Upper lobe of right lung (tissue), 1 donor: ENCODE results near the gene LORICRIN. TPM values are rescaled to one million over a fixed set of nuclear protein-coding genes. Genes with fewer than 3 reads are reported as not detected.
"Not testable (repeated sequence)": the region's sequence is repeated elsewhere in the genome, so short reads cannot be mapped to it uniquely, and the experiment has no call there.

ENCODE experiments used
- ATAC-seq: fragments of 200-7000 bp; cut with Tn5 transposase; one replicate; pipeline ENCODE4 v1.9.1; 2020; ENCODE audit warnings: mild to moderate bottlenecking, moderate library complexity
- DNase-seq: peaks from one replicate; pipeline ENCODE4 v3.0.0-alpha.2; 2020
- H3K27ac ChIP-seq: fragments of 200-600 bp; one replicate; pipeline ENCODE4 v1.8.0; 2022
- H3K27me3 ChIP-seq: fragments of 200-600 bp; one replicate; pipeline ENCODE4 v1.8.0; 2022; ENCODE audit warnings: mild to moderate bottlenecking
- H3K36me3 ChIP-seq: fragments of 200-600 bp; one replicate; pipeline ENCODE4 v1.8.0; 2022
- H3K4me1 ChIP-seq: fragments of 200-600 bp; one replicate; pipeline ENCODE4 v1.8.0; 2022
- H3K4me3 ChIP-seq: fragments of 200-600 bp; one replicate; pipeline ENCODE4 v1.8.0; 2022; ENCODE audit warnings: mild to moderate bottlenecking
- H3K9me3 ChIP-seq: fragments of 200-600 bp; one replicate; pipeline ENCODE4 v1.8.0; 2022
- intact Hi-C: fragments of 100-400 bp; cut with DNase I; formaldehyde crosslinking; loops from one replicate; pipeline ENCODE4 v1.11.0; 2022
- total RNA-seq: library from RNA; stranded (reverse); fragmentation: NEBNext Ultra II Directional; extraction: Animal tissue kit (Norgen Biotek cat#: 25700); gene quantifications from one replicate; pipeline ENCODE4 v1.2.1, GENCODE V29; 2021
- TF ChIP-seq, protein P1 (sequence below): fragments of 200-600 bp; IDR thresholded peaks from one replicate; pipeline ENCODE4 v1.8.0; 2022; ENCODE audit warnings: antibody characterized with exemption
- donor health status: DM: no; HTN: yes; CAD: no; lungs with severe emphysema.

LORICRIN gene
- total RNA-seq, 1 donor from 2014 or later: not detected

DNA sequence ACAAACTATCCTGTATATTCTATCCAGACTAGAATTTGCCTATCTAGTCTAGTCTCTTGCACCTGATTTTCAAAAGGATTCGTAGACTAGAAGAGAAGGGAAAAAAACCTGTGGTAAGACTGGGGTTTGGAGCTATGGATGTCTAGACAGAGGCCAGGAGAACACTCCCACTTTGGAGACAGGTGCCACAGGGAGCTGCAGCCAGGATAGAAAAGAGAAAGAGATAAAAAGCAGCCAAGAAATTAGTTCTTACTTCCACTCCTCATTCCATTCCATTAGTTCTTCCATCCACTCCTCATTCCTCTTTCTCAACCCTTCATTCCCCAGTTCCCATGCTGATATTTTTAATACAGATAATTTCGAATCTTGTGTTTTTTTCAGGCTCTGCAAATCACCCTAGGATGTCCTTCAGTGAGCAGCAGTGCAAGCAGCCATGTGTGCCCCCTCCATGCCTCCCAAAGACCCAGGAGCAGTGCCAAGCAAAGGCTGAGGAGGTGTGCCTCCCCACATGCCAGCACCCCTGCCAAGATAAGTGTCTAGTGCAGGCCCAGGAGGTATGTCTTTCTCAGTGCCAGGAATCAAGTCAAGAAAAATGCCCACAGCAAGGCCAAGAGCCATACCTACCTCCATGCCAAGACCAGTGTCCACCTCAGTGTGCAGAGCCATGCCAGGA, 41.6 kb upstream of the LORICRIN start:
- DNase-seq: no peak
- H3K27me3 ChIP-seq: no peaks in the 10 kb centered on the region
- no peak overlapping the region for H3K4me3 ChIP-seq
- TF ChIP-seq, protein P1, sequence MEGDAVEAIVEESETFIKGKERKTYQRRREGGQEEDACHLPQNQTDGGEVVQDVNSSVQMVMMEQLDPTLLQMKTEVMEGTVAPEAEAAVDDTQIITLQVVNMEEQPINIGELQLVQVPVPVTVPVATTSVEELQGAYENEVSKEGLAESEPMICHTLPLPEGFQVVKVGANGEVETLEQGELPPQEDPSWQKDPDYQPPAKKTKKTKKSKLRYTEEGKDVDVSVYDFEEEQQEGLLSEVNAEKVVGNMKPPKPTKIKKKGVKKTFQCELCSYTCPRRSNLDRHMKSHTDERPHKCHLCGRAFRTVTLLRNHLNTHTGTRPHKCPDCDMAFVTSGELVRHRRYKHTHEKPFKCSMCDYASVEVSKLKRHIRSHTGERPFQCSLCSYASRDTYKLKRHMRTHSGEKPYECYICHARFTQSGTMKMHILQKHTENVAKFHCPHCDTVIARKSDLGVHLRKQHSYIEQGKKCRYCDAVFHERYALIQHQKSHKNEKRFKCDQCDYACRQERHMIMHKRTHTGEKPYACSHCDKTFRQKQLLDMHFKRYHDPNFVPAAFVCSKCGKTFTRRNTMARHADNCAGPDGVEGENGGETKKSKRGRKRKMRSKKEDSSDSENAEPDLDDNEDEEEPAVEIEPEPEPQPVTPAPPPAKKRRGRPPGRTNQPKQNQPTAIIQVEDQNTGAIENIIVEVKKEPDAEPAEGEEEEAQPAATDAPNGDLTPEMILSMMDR: no peak
- H3K4me1 ChIP-seq: no peaks in the 10 kb centered on the region
- no peak for ATAC-seq
- intact Hi-C loops: no loop called here
- H3K27ac ChIP-seq: no peak overlapping the region
- no peaks in the 10 kb centered on the region for H3K36me3 ChIP-seq
- H3K9me3 ChIP-seq: no peaks in the 10 kb centered on the region

DNA sequence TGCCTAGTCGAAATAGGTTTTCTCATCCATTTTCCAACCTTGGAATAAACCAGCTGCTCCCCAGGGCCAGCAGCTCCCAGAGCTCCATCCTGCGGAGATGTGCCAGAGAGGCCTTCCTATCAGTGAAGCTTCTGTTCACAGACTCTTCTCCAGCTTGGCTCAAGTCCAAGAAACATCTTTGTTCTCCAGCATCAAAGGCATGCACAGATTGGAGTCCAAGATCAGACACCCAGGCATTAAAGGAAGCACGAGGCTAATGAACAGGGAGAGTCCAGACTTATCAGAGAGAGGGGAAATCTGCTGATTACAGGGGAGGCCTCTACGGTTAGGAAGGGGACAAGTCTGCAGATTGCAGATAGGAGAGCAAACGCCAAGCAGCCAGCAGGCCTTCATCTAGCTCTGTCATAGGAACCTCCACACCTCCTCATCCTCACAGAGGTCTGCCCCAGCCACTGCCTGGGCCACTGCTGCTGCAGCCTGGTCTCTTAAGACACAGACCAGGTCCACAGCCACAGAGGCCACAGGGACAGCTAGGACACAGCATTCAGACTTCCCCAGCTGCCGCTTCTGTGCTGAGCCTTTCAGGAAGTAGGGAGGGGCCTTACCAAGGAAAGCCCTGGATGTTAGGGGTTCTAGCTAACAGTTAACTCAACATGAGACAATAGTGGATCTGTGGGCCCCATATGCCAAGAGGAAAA, 38.7 kb upstream of the LORICRIN start:
- no peaks in the 10 kb centered on the region for H3K9me3 ChIP-seq
- DNase-seq (no peak), ATAC-seq (no peak)
- H3K4me3 ChIP-seq: no peak overlapping the region
- H3K27me3 ChIP-seq: no peaks in the 10 kb centered on the region
- intact Hi-C loops: no loop called here
- H3K36me3 ChIP-seq: no peaks in the 10 kb centered on the region
- no peaks in the 10 kb centered on the region for H3K4me1 ChIP-seq
- TF ChIP-seq, protein P1: no peak
- H3K27ac ChIP-seq: no peak overlapping the region

DNA sequence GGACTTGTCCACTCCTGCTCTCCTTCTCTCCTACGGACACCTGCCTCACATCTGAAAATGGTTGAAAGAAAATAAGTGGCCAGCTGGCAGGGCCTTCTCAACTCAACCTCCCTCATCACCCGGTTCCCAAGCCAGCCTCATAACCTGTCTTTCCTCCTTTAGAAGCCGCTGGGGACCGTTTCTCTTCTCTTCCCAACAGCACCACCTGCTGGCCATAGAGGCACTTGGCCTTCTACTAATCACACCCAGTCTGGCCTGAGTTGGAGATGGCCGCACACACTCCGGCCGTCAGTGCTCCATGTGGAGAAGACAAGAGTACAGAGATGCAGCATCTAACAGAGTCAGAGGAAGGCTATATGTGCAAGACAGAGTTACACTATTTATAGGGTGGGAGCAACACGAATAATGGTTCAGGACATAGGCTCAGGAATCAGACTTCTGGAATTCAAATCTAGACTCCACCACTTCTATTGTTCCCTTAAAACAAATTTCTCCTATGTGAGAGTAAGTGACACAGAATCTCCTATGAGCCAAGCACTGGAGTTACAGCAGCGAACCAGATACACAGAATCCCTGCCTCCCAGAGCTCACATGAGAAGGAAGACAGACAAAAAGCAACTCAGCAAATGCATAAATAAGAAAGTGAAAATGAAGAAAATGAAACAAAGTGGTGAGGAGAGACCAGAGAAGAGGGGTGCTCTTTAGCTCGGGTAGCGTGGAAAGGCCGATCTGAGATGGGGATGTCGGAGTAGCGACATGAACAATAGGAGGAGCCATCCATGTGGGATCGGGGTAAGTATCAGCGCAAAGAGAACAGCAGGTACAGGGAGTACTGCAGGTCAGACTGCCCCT, 36.2 kb upstream of the LORICRIN start:
- DNase-seq (peak; percentile 82), ATAC-seq (peak; percentile 92)
- H3K36me3 ChIP-seq, H3K27me3 ChIP-seq, H3K4me1 ChIP-seq, H3K9me3 ChIP-seq, H3K27ac ChIP-seq, intact Hi-C loops, H3K4me3 ChIP-seq: not testable (repeated sequence)
- TF ChIP-seq, protein P1: peak; percentile 71

DNA sequence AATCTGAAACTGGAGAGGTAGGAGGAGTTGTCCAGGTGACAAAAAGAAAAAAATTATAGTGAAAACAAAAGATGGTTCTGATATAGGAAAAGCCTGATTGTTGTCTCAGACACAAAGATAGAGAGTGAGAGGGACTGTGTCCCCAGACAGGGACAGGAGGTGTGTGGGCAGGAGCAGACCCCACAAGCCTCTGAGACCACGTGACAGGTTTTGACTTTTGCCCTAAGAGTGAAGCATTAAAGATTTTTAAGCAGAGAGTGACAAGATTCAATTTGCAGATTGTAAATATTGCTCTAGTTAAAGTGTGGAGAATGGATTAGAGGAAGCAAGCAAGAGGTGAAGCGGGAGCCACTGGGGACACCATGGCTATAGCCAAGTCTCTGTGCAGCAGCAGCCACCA, 31.7 kb upstream of the LORICRIN start:
- no peaks in the 10 kb centered on the region for H3K4me1 ChIP-seq
- H3K27me3 ChIP-seq: peaks cover 8% of the 10 kb centered on the region
- H3K9me3 ChIP-seq: no peaks in the 10 kb centered on the region
- DNase-seq: no peak
- ATAC-seq: no peak
- TF ChIP-seq, protein P1: no peak
- no peaks in the 10 kb centered on the region for H3K36me3 ChIP-seq
- H3K4me3 ChIP-seq: no peak overlapping the region
- no peak overlapping the region for H3K27ac ChIP-seq
- intact Hi-C loops: no loop called here

DNA sequence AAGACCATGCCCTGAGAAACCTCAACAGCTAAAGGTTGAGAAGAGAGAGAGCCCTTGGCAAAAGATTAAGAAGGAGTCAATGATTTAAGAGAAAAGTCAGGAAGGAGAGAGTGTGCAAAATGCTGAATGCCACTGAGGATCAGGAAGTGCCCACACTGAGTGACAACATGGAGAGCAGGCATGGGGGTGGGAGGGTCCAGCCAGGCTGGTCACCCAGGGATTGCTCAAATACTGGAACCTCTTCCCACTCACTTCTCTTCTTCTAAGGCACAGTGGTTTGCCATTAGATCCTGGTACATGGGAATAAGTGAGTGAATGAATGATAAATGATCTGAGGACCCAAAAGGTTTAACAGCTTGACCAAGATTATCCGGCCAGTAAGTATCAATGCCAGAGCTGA, 31.0 kb upstream of the LORICRIN start:
- no peaks in the 10 kb centered on the region for H3K36me3 ChIP-seq
- no peak overlapping the region for H3K27ac ChIP-seq
- H3K4me1 ChIP-seq: no peaks in the 10 kb centered on the region
- DNase-seq (no peak), ATAC-seq (peak; percentile 71)
- H3K4me3 ChIP-seq: no peak overlapping the region
- H3K27me3 ChIP-seq: peaks cover 8% of the 10 kb centered on the region
- TF ChIP-seq, protein P1: no peak
- H3K9me3 ChIP-seq: no peaks in the 10 kb centered on the region
- intact Hi-C loops: no loop called here
